ENCODE results near the gene MKX. TPM values are rescaled to one million over a fixed set of nuclear protein-coding genes. Genes with fewer than 3 reads are reported as not detected.
"Not testable (repeated sequence)": the region's sequence is repeated elsewhere in the genome, so short reads cannot be mapped to it uniquely, and the experiment has no call there.

Gene MKX
- total RNA-seq, 1 donor, result 6.5 TPM

DNA sequence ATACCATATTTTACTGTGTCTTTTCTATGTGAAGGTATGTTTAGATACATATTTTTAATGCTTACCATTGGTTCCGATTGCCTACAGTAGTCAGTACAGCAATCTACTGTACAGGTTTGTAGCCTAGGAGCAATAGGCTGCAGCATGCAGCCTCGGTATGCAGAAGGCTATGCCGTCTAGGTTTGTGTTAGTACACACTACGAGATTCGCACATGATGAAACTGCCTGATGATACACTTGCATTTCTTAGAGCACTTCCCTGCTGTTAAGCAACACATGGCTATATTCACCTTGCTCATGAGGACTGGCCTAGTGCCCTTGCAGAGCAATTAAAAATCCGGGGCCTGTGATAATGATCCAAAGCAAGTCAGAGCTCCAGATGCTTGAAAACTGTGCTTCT lies 62.4 kb downstream of the MKX start:
- Histone ChIP-seq H3K79me2 (ENCODE audit: insufficient read depth, low read length) (no peaks in the 10 kb centered on the region), H3K27ac (ENCODE audit: low read depth, low read length) (no peak overlapping the region), H4K20me1 (ENCODE audit: insufficient read depth, low read length) (no peaks in the 10 kb centered on the region), H3K9me3 (ENCODE audit: low read depth, low read length) (no peaks in the 10 kb centered on the region), H3K4me3 (ENCODE audit: insufficient read depth, low read length) (no peak overlapping the region), H3K4me2 (ENCODE audit: insufficient read depth, low read length) (no peak overlapping the region), H3K36me3 (ENCODE audit: insufficient read depth, low read length) (no peaks in the 10 kb centered on the region), H3K27me3 (ENCODE audit: insufficient read depth, low read length) (no peaks in the 10 kb centered on the region), H3K4me1 (ENCODE audit: insufficient read depth, low read length) (peaks cover 20% of the 10 kb centered on the region), H2AFZ (ENCODE audit: low read length) (no peak overlapping the region)
- no peak for DNase-seq (ENCODE audit: insufficient read length, low spot score, missing footprints)
- TF ChIP-seq, protein P1, sequence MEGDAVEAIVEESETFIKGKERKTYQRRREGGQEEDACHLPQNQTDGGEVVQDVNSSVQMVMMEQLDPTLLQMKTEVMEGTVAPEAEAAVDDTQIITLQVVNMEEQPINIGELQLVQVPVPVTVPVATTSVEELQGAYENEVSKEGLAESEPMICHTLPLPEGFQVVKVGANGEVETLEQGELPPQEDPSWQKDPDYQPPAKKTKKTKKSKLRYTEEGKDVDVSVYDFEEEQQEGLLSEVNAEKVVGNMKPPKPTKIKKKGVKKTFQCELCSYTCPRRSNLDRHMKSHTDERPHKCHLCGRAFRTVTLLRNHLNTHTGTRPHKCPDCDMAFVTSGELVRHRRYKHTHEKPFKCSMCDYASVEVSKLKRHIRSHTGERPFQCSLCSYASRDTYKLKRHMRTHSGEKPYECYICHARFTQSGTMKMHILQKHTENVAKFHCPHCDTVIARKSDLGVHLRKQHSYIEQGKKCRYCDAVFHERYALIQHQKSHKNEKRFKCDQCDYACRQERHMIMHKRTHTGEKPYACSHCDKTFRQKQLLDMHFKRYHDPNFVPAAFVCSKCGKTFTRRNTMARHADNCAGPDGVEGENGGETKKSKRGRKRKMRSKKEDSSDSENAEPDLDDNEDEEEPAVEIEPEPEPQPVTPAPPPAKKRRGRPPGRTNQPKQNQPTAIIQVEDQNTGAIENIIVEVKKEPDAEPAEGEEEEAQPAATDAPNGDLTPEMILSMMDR (IDR thresholded peaks at IDR 0.05; ENCODE audit: extremely low read depth, low read depth, low read length), result no peak

DNA sequence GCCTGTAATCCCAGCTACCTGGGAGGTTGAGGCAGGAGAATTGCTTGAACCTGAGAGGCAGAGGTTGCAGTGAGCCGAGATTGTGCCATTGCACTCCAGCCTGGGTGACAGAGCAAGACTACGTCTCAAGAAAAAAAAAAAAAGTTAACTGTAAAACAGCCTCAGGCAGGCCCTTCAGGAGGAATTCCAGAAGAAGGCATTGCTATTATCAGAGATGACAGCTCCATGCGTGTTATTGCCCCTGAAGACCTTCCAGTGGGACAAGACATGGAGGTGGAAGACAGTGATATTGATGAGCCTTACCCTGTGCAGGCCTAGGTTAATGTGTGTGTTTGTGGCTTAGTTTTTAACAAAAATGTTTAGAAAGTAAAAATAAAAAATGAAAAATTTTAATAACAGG lies 63.8 kb downstream of the MKX start:
- H3K4me3 ChIP-seq (ENCODE audit: insufficient read depth, low read length); H3K79me2 ChIP-seq (ENCODE audit: insufficient read depth, low read length); H3K27ac ChIP-seq (ENCODE audit: low read depth, low read length); H3K36me3 ChIP-seq (ENCODE audit: insufficient read depth, low read length); H4K20me1 ChIP-seq (ENCODE audit: insufficient read depth, low read length); H3K9me3 ChIP-seq (ENCODE audit: low read depth, low read length); DNase-seq (ENCODE audit: insufficient read length, low spot score, missing footprints); H3K27me3 ChIP-seq (ENCODE audit: insufficient read depth, low read length); H3K4me2 ChIP-seq (ENCODE audit: insufficient read depth, low read length); H2AFZ ChIP-seq (ENCODE audit: low read length): not testable (repeated sequence)
- H3K4me1 ChIP-seq (ENCODE audit: insufficient read depth, low read length), result peaks cover 11% of the 10 kb centered on the region

DNA sequence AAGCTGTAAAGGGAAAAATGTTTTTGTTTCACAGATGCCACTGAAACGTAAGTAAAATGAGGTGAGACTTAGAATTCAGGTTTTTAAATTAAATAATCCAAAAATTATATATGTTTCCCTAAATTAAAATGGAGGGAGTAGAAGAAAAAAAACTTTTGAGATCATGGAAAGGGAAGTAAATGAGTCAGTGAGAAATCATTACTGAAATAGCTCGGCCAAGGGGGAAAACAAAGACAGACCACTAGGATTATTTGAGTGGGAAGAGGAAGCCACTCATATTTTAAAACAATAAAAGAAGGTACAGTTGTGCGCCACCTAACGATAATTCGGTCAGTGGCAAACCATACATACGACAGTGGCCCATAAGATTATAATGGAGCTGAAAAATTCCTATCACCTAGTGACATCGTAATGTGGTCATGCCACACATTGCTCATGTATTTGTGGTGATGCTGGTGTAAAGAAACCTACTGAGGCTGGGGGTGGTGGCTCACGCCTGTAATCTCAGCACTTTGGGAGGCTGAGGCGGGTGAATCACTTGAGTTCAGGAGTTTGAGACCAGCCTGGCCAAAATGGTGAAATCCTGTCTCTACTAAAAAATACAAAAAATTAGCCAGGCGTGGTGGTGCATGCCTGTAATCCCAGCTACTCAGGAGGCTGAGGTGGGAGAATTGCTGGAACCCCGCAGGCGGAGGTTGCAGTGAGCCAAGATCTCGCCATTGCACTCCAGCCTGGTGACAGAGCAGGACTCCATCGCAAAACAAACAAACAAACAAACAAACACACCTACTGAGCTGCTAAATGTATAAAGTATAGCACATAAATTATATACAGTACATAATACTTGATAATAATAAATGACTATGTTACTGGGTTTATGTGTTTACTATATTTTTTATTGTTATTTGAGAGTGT lies 64.7 kb downstream of the MKX start:
- peak overlapping the region; percentile 40 for H3K27ac ChIP-seq (ENCODE audit: low read depth, low read length)
- H3K4me3 ChIP-seq (ENCODE audit: insufficient read depth, low read length), result no peak overlapping the region
- no peaks in the 10 kb centered on the region for H3K27me3 ChIP-seq (ENCODE audit: insufficient read depth, low read length)
- H3K9me3 ChIP-seq (ENCODE audit: low read depth, low read length), result no peaks in the 10 kb centered on the region
- H4K20me1 ChIP-seq (ENCODE audit: insufficient read depth, low read length), result no peaks in the 10 kb centered on the region
- TF ChIP-seq, protein P1 (IDR thresholded peaks at IDR 0.05; ENCODE audit: extremely low read depth, low read depth, low read length), result peak; percentile 35
- no peaks in the 10 kb centered on the region for H3K79me2 ChIP-seq (ENCODE audit: insufficient read depth, low read length)
- DNase-seq (ENCODE audit: insufficient read length, low spot score, missing footprints), result no peak
- H3K36me3 ChIP-seq (ENCODE audit: insufficient read depth, low read length), result no peaks in the 10 kb centered on the region
- H2AFZ ChIP-seq (ENCODE audit: low read length), result no peak overlapping the region
- H3K4me2 ChIP-seq (ENCODE audit: insufficient read depth, low read length), result no peak overlapping the region
- peaks cover 11% of the 10 kb centered on the region for H3K4me1 ChIP-seq (ENCODE audit: insufficient read depth, low read length)

DNA sequence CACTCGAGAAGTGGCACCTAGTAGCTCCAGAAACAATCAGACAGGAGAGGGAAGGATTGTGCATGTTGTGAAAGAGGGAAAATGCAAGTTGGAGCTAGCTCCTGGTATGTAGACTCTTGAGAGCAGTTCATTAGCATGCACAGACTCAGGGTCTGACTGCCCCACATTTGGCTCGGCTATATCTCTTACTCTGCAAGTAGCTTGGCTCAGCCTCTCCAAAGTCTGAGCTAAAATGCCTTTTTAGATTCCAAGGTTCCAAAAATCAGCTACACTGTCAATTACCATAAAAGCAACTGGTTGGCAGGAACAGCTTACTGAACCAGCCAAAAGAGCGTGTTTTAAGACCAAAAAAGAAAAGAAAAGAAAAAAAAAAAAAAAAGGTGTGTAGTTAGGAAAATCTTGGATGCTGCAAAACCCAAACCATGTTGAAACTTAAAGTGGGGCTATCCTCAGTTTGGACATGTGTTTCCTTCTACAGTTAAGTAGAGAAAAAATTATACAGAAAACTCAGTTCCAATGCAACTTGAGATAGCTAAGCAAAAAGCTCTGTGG lies 65.5 kb downstream of the MKX start:
- no peak for DNase-seq (ENCODE audit: insufficient read length, low spot score, missing footprints)
- TF ChIP-seq, protein P1 (IDR thresholded peaks at IDR 0.05; ENCODE audit: extremely low read depth, low read depth, low read length), result no peak
- peak overlapping the region; percentile 52 for H3K4me2 ChIP-seq (ENCODE audit: insufficient read depth, low read length)
- H3K27ac ChIP-seq (ENCODE audit: low read depth, low read length), result peak overlapping the region; percentile 40
- H3K79me2 ChIP-seq (ENCODE audit: insufficient read depth, low read length), result no peaks in the 10 kb centered on the region
- no peak overlapping the region for H3K4me3 ChIP-seq (ENCODE audit: insufficient read depth, low read length)
- peaks cover 11% of the 10 kb centered on the region for H3K4me1 ChIP-seq (ENCODE audit: insufficient read depth, low read length)
- no peaks in the 10 kb centered on the region for H3K27me3 ChIP-seq (ENCODE audit: insufficient read depth, low read length)
- H3K36me3 ChIP-seq (ENCODE audit: insufficient read depth, low read length), result no peaks in the 10 kb centered on the region
- H2AFZ ChIP-seq (ENCODE audit: low read length), result peak overlapping the region; percentile 77
- no peaks in the 10 kb centered on the region for H3K9me3 ChIP-seq (ENCODE audit: low read depth, low read length)
- H4K20me1 ChIP-seq (ENCODE audit: insufficient read depth, low read length), result no peaks in the 10 kb centered on the region
